NCI-H524 (cell line): ENCODE measurements around the gene SH3BP1.
"Not testable (repeated sequence)": the region's sequence is repeated elsewhere in the genome, so short reads cannot be mapped to it uniquely, and the experiment has no call there.

ENCODE experiments used
- DNase-seq, 2 experiments: peaks; one replicate each; lab custom pipeline; 2025; lab: John Stamatoyannopoulos, UW

The SH3BP1 gene

GRCh38 chr22:37679670-37680069 is 40.2 kb downstream of the SH3BP1 start:
- DNase-seq, result no peak

GRCh38 chr22:37680191-37680851 is 40.9 kb downstream of the SH3BP1 start:
- no peak for DNase-seq

- no peak for DNase-seq
Observed at GRCh38 chr22:37681001-37681424, 41.5 kb downstream of the SH3BP1 start.

- DNase-seq, result peak; percentile 44 to 54
Observed at GRCh38 chr22:37681556-37682049, 42.1 kb downstream of the SH3BP1 start.

- no peak for DNase-seq
Observed at GRCh38 chr22:37684803-37685615, 45.5 kb downstream of the SH3BP1 start.

- DNase-seq, result peak; percentile 76 to 89
Observed at GRCh38 chr22:37686002-37686982, 46.8 kb downstream of the SH3BP1 start, which contains the start of gene NOL12. Gene NOL12 (plus strand): TSS chr22:37686343. CDS start chr22:37686393, 50 bp downstream.

- no peak for DNase-seq
Observed at GRCh38 chr22:37690407-37690806, 50.9 kb downstream of the SH3BP1 start.

GRCh38 chr22:37690901-37691504 is 51.5 kb downstream of the SH3BP1 start:
- no peak for DNase-seq

- DNase-seq, result no peak
Observed at GRCh38 chr22:37692627-37693285, 53.3 kb downstream of the SH3BP1 start.

GRCh38 chr22:37694131-37694530 is 54.7 kb downstream of the SH3BP1 start:
- DNase-seq, result not testable (repeated sequence)

GRCh38 chr22:37696260-37696656 is 56.8 kb downstream of the SH3BP1 start:
- DNase-seq, result not testable (repeated sequence)

GRCh38 chr22:37696657-37697537 is 57.4 kb downstream of the SH3BP1 start, which contains the start of gene TRIOBP:
Gene TRIOBP (plus strand): TSS chr22:37697048. CDS start chr22:37701366, 4,318 bp downstream.
- DNase-seq, result peak; percentile 97 to 99

GRCh38 chr22:37697538-37697835 is 58.0 kb downstream of the SH3BP1 start:
- DNase-seq, result no peak

- DNase-seq, result no peak
Observed at GRCh38 chr22:37701141-37701786, 61.8 kb downstream of the SH3BP1 start.

GRCh38 chr22:37703906-37704305 is 64.4 kb downstream of the SH3BP1 start:
- no peak for DNase-seq

GRCh38 chr22:37704645-37705044 is 65.2 kb downstream of the SH3BP1 start:
- DNase-seq, result no peak

- no peak for DNase-seq
Observed at GRCh38 chr22:37705205-37705604, 65.7 kb downstream of the SH3BP1 start.
